Stimulated activated CD8-positive, alpha-beta memory T cell treated with anti-CD3 and anti-CD28 coated beads, Interleukin-4, amount 100 ng/mL, for 1 hour (primary cell): Measurements from ENCODE around the gene HSD17B13.

Experiments
- DNase-seq, 2 donors: peaks; one replicate each; pipeline ENCODE4 v3.0.0-alpha.2; 2020; ENCODE audit warnings: low read depth in 2 of 2, low spot score in 1 of 2

HSD17B13 gene

DNA sequence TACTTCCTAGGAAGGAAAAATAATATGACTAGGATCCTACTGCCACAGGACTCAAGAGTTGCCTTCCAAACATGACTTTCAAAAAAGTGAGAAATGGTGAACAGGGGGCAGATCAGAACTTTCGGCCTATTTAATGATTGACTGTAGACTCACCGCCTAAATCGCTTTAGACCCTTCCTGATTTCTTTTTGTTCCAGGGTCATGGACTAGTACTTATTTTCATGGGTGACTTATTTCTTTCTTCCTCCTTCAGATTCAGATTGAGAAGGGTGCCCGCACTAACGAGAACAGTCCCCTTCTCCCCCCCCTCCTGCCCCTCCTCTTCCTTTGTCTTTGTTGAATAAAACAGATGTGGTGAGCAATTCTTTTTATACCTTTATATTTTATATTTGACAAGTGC, 54.3 kb downstream of the HSD17B13 start:
- DNase-seq: no peak

DNA sequence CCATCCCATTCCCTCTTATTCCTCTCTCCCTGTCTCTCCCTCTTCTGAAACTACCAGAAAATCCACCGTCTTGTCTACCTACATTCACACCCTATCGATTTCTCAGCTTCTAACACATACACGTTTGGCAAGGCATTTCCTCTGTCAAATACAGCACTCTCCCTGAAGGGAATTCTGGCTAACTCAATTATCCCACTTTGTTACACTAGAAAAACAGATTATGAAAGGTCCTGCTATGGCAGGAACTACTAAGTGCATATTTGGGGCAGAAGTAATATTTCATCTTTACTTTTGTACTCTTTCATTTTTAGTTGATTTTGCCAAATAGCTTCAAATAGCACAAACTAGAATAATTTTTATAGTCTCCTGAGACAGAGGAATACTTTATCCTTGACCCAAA, 55.7 kb downstream of the HSD17B13 start:
- no peak for DNase-seq

GRCh38 chr4:87262886-87263285, 59.8 kb downstream of the HSD17B13 start:
- no peak for DNase-seq

DNA sequence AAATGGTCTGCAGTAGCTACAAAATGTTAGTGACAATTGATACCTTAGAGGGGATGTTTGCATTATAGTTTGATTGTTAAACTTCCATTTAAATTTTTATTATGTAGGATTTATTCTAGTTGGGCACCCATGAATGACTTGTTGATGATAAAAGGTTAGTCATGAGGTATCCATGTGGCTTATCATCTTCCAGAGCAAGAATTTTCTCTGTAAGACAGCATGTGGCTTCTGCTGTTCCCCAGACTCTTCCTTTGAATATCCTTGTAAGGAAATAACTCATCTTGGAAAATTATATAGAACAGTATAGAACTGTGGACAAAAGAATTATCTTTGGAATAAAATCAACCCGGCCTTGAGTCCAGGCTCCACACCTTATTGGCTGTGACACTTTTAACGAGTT, 62.2 kb downstream of the HSD17B13 start:
- no peak for DNase-seq

GRCh38 chr4:87258677-87259076, 64.0 kb downstream of the HSD17B13 start:
- no peak for DNase-seq

DNA sequence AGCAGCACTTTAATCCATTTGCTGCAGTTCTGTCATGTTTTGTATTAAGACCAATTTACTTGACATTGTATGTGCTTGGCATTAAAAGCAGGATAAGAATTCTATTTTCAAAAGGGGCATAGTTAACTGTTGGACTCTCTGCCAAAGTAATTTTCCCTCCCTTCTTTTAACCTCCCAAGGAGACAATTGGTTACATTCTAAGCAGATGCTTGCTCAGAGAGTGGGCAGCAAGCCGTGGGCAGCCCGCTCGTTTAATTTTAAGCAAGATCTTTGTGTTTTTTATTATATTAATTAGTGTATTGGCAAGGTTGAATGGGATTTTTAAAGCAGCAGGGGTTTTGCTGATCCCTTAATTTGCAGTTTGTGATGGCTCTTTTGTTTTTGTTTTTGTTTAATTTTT, 65.2 kb downstream of the HSD17B13 start:
- no peak for DNase-seq

- no peak for DNase-seq
Observed at GRCh38 chr4:87255755-87256154, 66.9 kb downstream of the HSD17B13 start.
